H1 (cell line): ENCODE data around the gene TCHP. TPM values are rescaled to one million over a fixed set of nuclear protein-coding genes. Genes with fewer than 3 reads are reported as not detected.

ENCODE experiments used
- CTCF ChIA-PET: fragments of 300-600 bp; sonication (Branson Sonifier 250); formaldehyde crosslinking; loops from one replicate; lab custom pipeline; 2021; ENCODE audit not compliant: partially characterized antibody; lab: Charles Lee
- POLR2A ChIA-PET: fragments of 300-600 bp; sonication (Branson Sonifier 250); formaldehyde crosslinking; loops from one replicate; lab custom pipeline; 2021; ENCODE audit warnings: inconsistent platforms; ENCODE audit not compliant: partially characterized antibody; lab: Charles Lee
- DNase-seq, 2 experiments: peaks; one replicate each; pipeline versions ENCODE4 v3.0.0 to v3.0.0-alpha.2; 2010 to 2022; ENCODE audit warnings: low spot score in 2 of 2, low read depth in 1 of 2, mixed read lengths in 1 of 2
- FAIRE-seq: peaks from 2 replicates; lab custom pipeline; 2011; peaks lifted over from hg19 to GRCh38; lab: Jason Lieb, UNC
- H2AFZ ChIP-seq: 2 replicates; pipeline ENCODE4 v1.8.1; 2012; ENCODE audit warnings: low read length, inconsistent platforms
- H2AK5ac ChIP-seq: 2 replicates; pipeline ENCODE4 v1.6.1; 2013; ENCODE audit warnings: low read depth, low read length
- H2BK120ac ChIP-seq: replicated peaks from 2 replicates; pipeline ENCODE3; 2013; ENCODE audit warnings: low read depth, low read length, inconsistent platforms
- H2BK12ac ChIP-seq: 2 replicates; pipeline ENCODE4 v1.6.1; 2013; ENCODE audit warnings: low read depth, low read length
- H2BK15ac ChIP-seq: 2 replicates; pipeline ENCODE4 v1.6.1; 2013; ENCODE audit warnings: low read length
- H2BK20ac ChIP-seq: 2 replicates; pipeline ENCODE4 v1.6.1; 2013; ENCODE audit warnings: low read length
- H2BK5ac ChIP-seq: 2 replicates; pipeline ENCODE4 v1.6.1; 2013; ENCODE audit warnings: low read depth, low read length
- H3K14ac ChIP-seq: 2 replicates; pipeline ENCODE4 v1.6.1; 2013; ENCODE audit warnings: inconsistent platforms; ENCODE audit not compliant: insufficient read length
- H3K18ac ChIP-seq: 2 replicates; pipeline ENCODE4 v1.6.1; 2013; ENCODE audit warnings: low read length; ENCODE audit errors: extremely low read depth
- H3K23ac ChIP-seq: 2 replicates; pipeline ENCODE4 v1.6.1; 2013; ENCODE audit warnings: inconsistent platforms; ENCODE audit not compliant: insufficient read length
- H3K23me2 ChIP-seq: 2 replicates; pipeline ENCODE4 v1.6.1; 2013; ENCODE audit warnings: low read depth, low read length
- H3K27ac ChIP-seq: 2 replicates; pipeline ENCODE4 v1.6.1; 2011; ENCODE audit warnings: low read depth, low read length, inconsistent platforms
- H3K27me3 ChIP-seq, 4 experiments: replicated peaks in 1 of 4; 1 replicate in 1 of 4; 2 replicates in 3 of 4; pipeline versions ENCODE4 v1.6.1 to v1.8.1; 2011 to 2013; ENCODE audit warnings: low read length in 3 of 4, mild to moderate bottlenecking in 3 of 4, inconsistent platforms in 2 of 4, mixed read lengths in 2 of 4, moderate library complexity in 1 of 4; ENCODE audit not compliant: control insufficient read depth in 3 of 4, insufficient read depth in 3 of 4; ENCODE audit errors: extremely low read depth in 1 of 4
- H3K36me3 ChIP-seq, 4 experiments: 2 replicates each; pipeline versions ENCODE4 v1.6.1 to v1.8.1; 2011 to 2013; ENCODE audit warnings: mild to moderate bottlenecking in 4 of 4, low read length in 3 of 4, moderate library complexity in 2 of 4, control low read depth in 1 of 4, inconsistent platforms in 1 of 4; ENCODE audit not compliant: insufficient read depth in 4 of 4, control insufficient read depth in 2 of 4
- H3K4ac ChIP-seq: replicated peaks from 2 replicates; pipeline ENCODE3; 2013; ENCODE audit warnings: low read length, low read depth, mixed read lengths, inconsistent platforms; ENCODE audit not compliant: insufficient read length
- H3K4me1 ChIP-seq, 4 experiments: replicated peaks in 1 of 4; 1 replicate in 1 of 4; 2 replicates in 3 of 4; pipeline versions ENCODE4 v1.6.1 to v1.8.1; 2011 to 2013; ENCODE audit warnings: low read length in 3 of 4, inconsistent platforms in 2 of 4, mixed read lengths in 1 of 4; ENCODE audit not compliant: insufficient read depth in 4 of 4, control insufficient read depth in 3 of 4
- H3K4me2 ChIP-seq, 2 experiments: 2 replicates each; pipeline versions ENCODE4 v1.6.1 to v1.8.1; 2011 to 2013; ENCODE audit warnings: low read depth in 2 of 2, low read length in 2 of 2, control low read depth in 1 of 2, inconsistent platforms in 1 of 2, mild to moderate bottlenecking in 1 of 2; ENCODE audit not compliant: insufficient read depth in 1 of 2
- H3K4me3 ChIP-seq, 4 experiments: fragments of 200-600, 300-600 bp in 1 of 4; sonication (generic), shearing (Covaris generic), sonication (Bioruptor Twin) in 1 of 4; 2 replicates each; pipeline versions ENCODE4 v1.5.1 to v1.8.1; 2011 to 2016; ENCODE audit warnings: low read length in 4 of 4, low read depth in 3 of 4, control low read depth in 2 of 4, inconsistent platforms in 2 of 4, mild to moderate bottlenecking in 2 of 4, mixed read lengths in 1 of 4, moderate library complexity in 1 of 4; ENCODE audit not compliant: insufficient read depth in 2 of 4; ENCODE audit errors: extremely low read depth in 1 of 4
- H3K56ac ChIP-seq: replicated peaks from 2 replicates; pipeline ENCODE3; 2013; ENCODE audit warnings: low read depth, mild to moderate bottlenecking, mixed read lengths, low read length, inconsistent platforms; ENCODE audit not compliant: insufficient read length
- H3K79me1 ChIP-seq: 2 replicates; pipeline ENCODE4 v1.6.1; 2013; ENCODE audit warnings: low read depth, low read length, control low read depth
- H3K79me2 ChIP-seq, 2 experiments: 2 replicates each; pipeline versions ENCODE4 v1.6.1 to v1.8.1; 2012 to 2013; ENCODE audit warnings: low read length in 2 of 2, mild to moderate bottlenecking in 2 of 2, inconsistent platforms in 1 of 2; ENCODE audit not compliant: insufficient read depth in 2 of 2, control insufficient read depth in 1 of 2
- H3K9ac ChIP-seq, 4 experiments: replicated peaks in 1 of 4; 1 replicate in 1 of 4; 2 replicates in 3 of 4; pipeline versions ENCODE4 v1.6.1 to v1.8.1; 2011 to 2013; ENCODE audit warnings: low read depth in 3 of 4, low read length in 3 of 4, control low read depth in 2 of 4, mild to moderate bottlenecking in 2 of 4, moderate library complexity in 2 of 4, inconsistent platforms in 1 of 4; ENCODE audit errors: extremely low read depth in 1 of 4
- H3K9me3 ChIP-seq, 2 experiments: 2 replicates each; pipeline versions ENCODE4 v1.6.1 to v1.8.1; 2012 to 2013; ENCODE audit warnings: mild to moderate bottlenecking in 2 of 2, moderate library complexity in 2 of 2, control low read depth in 1 of 2, inconsistent platforms in 1 of 2, low read depth in 1 of 2, low read length in 1 of 2, mixed read lengths in 1 of 2; ENCODE audit not compliant: insufficient read depth in 2 of 2
- H4K20me1 ChIP-seq, 2 experiments: replicated peaks in 1 of 2; 2 replicates each; pipeline versions ENCODE3 to v1.8.1; 2011 to 2013; ENCODE audit warnings: inconsistent platforms in 2 of 2, low read length in 2 of 2, mild to moderate bottlenecking in 1 of 2; ENCODE audit not compliant: insufficient read depth in 2 of 2, control insufficient read depth in 1 of 2
- H4K5ac ChIP-seq: 2 replicates; pipeline ENCODE4 v1.6.1; 2013; ENCODE audit warnings: low read length, low read depth, mixed read lengths, inconsistent platforms; ENCODE audit not compliant: insufficient read length
- H4K8ac ChIP-seq: 2 replicates; pipeline ENCODE4 v1.8.0; 2013; ENCODE audit warnings: mild to moderate bottlenecking, moderate library complexity, low read length, inconsistent platforms; ENCODE audit not compliant: insufficient read depth; ENCODE audit errors: extremely low read depth
- H4K91ac ChIP-seq: replicated peaks from 2 replicates; pipeline ENCODE3; 2013; ENCODE audit warnings: low read length, mixed read lengths, inconsistent platforms; ENCODE audit not compliant: insufficient read length
- BRCA1 ChIP-seq: IDR thresholded peaks from 2 replicates; pipeline ENCODE4 v1.6.1; 2012; ENCODE audit warnings: low read depth, low read length, improper control_type of control experiment
- GABPA ChIP-seq: IDR thresholded peaks from 2 replicates; pipeline ENCODE4 v1.6.1; 2011; ENCODE audit warnings: mild to moderate bottlenecking, low read length, moderate library complexity, borderline replicate concordance; ENCODE audit not compliant: insufficient read depth
- polyA plus RNA-seq, 7 experiments: library from polyadenylated mRNA; depleted of rRNA in 3 of 7; stranded (reverse) in 5 of 7; unstranded in 2 of 7; fragments of >200 nt in 5 of 7; fragments of 200-250 nt in 2 of 7; gene quantifications; 1 replicate in 5 of 7; 2 replicates in 1 of 7; 4 replicates in 1 of 7; pipeline versions ENCODE4 v1.2.1 to v1.2.3, GENCODE V29; 2011 to 2013; ENCODE audit warnings: missing spikeins in 2 of 7, mixed read lengths in 2 of 7
- total RNA-seq: library from RNA; stranded (reverse); fragmentation: NEBNext Ultra II Directional; extraction: Animal tissue kit (Norgen Biotek cat#: 25700); gene quantifications from 2 replicates; pipeline ENCODE4 v1.2.1, GENCODE V29; 2021

Gene TCHP
- total and polyA plus RNA-seq, 2 of the 8 experiments (the other 6 are each of a cell fraction or from before 2014, with no cell fraction given) = 2.8 to 4.5 TPM

DNA sequence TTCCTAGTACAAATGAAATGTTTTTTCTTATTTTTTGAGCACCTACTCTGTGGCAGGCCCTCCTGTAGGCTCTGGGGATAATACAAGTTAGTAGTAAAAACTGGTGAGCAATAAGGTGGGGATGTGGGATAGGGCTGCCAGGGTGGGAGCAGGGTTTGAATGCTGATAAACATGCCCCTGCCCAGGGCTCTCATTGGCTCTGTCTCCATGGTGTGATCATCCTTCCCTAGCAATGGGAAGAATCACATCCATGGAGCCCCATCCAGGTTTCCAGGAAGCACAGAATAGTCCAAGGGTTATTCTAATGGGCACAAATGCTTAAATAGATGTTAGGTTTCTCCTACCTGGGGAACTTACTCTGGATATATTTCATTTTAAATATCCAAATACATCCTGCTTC is 50.6 kb downstream of the TCHP start:
- no peak overlapping the region for H2BK5ac ChIP-seq
- H3K27me3 ChIP-seq = no peaks in the 10 kb centered on the region
- H3K23me2 ChIP-seq = no peaks in the 10 kb centered on the region
- POLR2A ChIA-PET = no interaction called here
- TF ChIP-seq GABPA (no peak), BRCA1 (no peak)
- H3K36me3 ChIP-seq = peaks cover 3 to 19% (median 10%) of the 10 kb centered on the region in 4 experiments; a peak in 6 of 8 replicates
- H3K23ac ChIP-seq = no peak overlapping the region
- FAIRE-seq (no peak), DNase-seq (no peak)
- no peak overlapping the region for H2AK5ac ChIP-seq
- H3K56ac ChIP-seq = no peak overlapping the region
- no peak overlapping the region for H4K8ac ChIP-seq
- H3K4me3 ChIP-seq = no peak overlapping the region
- H4K20me1 ChIP-seq = no peaks in the 10 kb centered on the region
- H3K9me3 ChIP-seq = no peaks in the 10 kb centered on the region
- no peak overlapping the region for H3K18ac ChIP-seq
- H2BK12ac ChIP-seq = no peak overlapping the region
- no peak overlapping the region for H3K9ac ChIP-seq
- H3K14ac ChIP-seq = no peak overlapping the region
- no peak overlapping the region for H4K91ac ChIP-seq
- no peak overlapping the region for H2BK120ac ChIP-seq
- no peak overlapping the region for H4K5ac ChIP-seq
- H3K79me2 ChIP-seq = no peaks in the 10 kb centered on the region
- H3K79me1 ChIP-seq = no peaks in the 10 kb centered on the region
- H3K4ac ChIP-seq = no peak overlapping the region
- no peak overlapping the region for H2BK20ac ChIP-seq
- CTCF ChIA-PET = interaction anchor here (0.6 to 1.5 kb wide), 7 partner anchors 8 to 212 kb away, joined by 3 to 6 read pairs (median 3); no protein-coding TSS in a partner anchor
- H3K4me2 ChIP-seq = no peak overlapping the region
- H3K27ac ChIP-seq = no peak overlapping the region
- H2AFZ ChIP-seq = no peak overlapping the region
- no peak overlapping the region for H2BK15ac ChIP-seq
- peaks cover 5 to 13% (median 6%) of the 10 kb centered on the region in 4 experiments for H3K4me1 ChIP-seq
